ENCODE data around the gene RND1.

DNA sequence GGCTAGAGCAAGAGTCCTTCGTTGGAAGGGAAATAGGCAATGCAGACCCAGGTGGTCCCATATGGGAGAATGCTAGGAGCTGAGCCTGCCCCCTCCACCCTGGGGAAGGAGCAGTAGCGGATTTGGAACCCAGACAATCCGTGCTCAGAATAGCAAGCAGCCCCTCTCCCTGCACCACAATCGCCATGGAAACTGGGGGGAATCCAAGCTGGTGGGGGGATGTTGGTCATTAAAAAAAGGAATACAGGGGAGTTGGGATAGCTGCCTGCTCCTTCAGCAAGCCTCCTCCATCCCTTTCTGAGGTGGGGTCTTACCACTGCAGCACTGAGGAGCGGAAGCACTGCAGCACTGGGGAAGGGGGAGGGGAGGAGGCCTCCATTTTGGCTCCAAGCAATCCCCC is 2.9 kb downstream of the RND1 start:
- TF ChIP-seq EP300 (IDR thresholded peaks at IDR 0.05; ENCODE audit: borderline replicate concordance) (no peak), FOXM1 (IDR thresholded peaks at IDR 0.05; ENCODE audit: borderline replicate concordance, low read depth) (no peak), CEBPB (IDR thresholded peaks at IDR 0.05) (no peak), RAD21 (IDR thresholded peaks at IDR 0.05; ENCODE audit: low read depth) (no peak), CREB1 (IDR thresholded peaks at IDR 0.05; ENCODE audit: low read depth) (no peak), YY1 (IDR thresholded peaks at IDR 0.05; ENCODE audit: low read depth) (no peak)

All from Ishikawa (cell line).